IMR-90 (cell line): ENCODE data around the gene PMPCA. TPM values are rescaled to one million over a fixed set of nuclear protein-coding genes. Genes with fewer than 3 reads are reported as not detected.

Experiments used
- ATAC-seq: fragments of 200-7000 bp; cut with Tn5 transposase; 2 replicates; pipeline ENCODE4 v1.9.1; 2020; ENCODE audit warnings: low read depth, mild to moderate bottlenecking, moderate library complexity
- BruUV-seq: library from RNA; stranded (reverse); fragments of 400-500 nt; replicated peaks from 2 replicates; lab custom pipeline; 2021; lab: Mats Ljungman, UMichigan
- CTCF ChIA-PET: fragments of 300-600 bp; formaldehyde crosslinking; extraction: SDS; loops from one replicate; lab custom pipeline; 2021; ENCODE audit warnings: antibody characterized with exemption; lab: Yijun Ruan, JAX
- POLR2A ChIA-PET: fragments of 300-600 bp; sonication (Branson Sonifier 250); formaldehyde crosslinking; loops from one replicate; lab custom pipeline; 2022; ENCODE audit warnings: antibody characterized with exemption; ENCODE audit not compliant: unreplicated experiment; lab: Charles Lee
- DNase-seq: peaks from one replicate; pipeline ENCODE4 v3.0.0; 2013
- H2AFZ ChIP-seq: replicated peaks from 2 replicates; pipeline ENCODE3; 2013; ENCODE audit warnings: low read length, mild to moderate bottlenecking; ENCODE audit not compliant: poor library complexity
- H2AK5ac ChIP-seq: 2 replicates; pipeline ENCODE4 v1.6.1; 2013; ENCODE audit warnings: low read depth, low read length, inconsistent platforms
- H2AK9ac ChIP-seq: replicated peaks from 2 replicates; pipeline ENCODE3; 2013; ENCODE audit warnings: mild to moderate bottlenecking, low read depth, low read length, moderate library complexity; ENCODE audit not compliant: poor library complexity
- H2BK120ac ChIP-seq: 2 replicates; pipeline ENCODE4 v1.6.1; 2013; ENCODE audit warnings: low read depth, low read length, inconsistent platforms
- H2BK15ac ChIP-seq: 3 replicates; pipeline ENCODE4 v1.6.1; 2013; ENCODE audit warnings: low read depth, low read length, inconsistent platforms
- H2BK20ac ChIP-seq: 2 replicates; pipeline ENCODE4 v1.6.1; 2013; ENCODE audit warnings: low read depth, mild to moderate bottlenecking, inconsistent platforms, low read length, moderate library complexity
- H2BK5ac ChIP-seq: 2 replicates; pipeline ENCODE4 v1.6.1; 2013; ENCODE audit warnings: mild to moderate bottlenecking, low read depth, low read length, inconsistent platforms; ENCODE audit not compliant: poor library complexity, severe bottlenecking
- H3K14ac ChIP-seq: replicated peaks from 2 replicates; pipeline ENCODE4 v1.6.1; 2013; ENCODE audit warnings: low read depth, low read length, inconsistent platforms
- H3K18ac ChIP-seq: 2 replicates; pipeline ENCODE4 v1.6.1; 2013; ENCODE audit warnings: low read depth, low read length, control low read depth
- H3K23ac ChIP-seq: 2 replicates; pipeline ENCODE4 v1.6.1; 2013; ENCODE audit warnings: low read depth, low read length, inconsistent platforms
- H3K27ac ChIP-seq: 2 replicates; pipeline ENCODE4 v1.5.1; 2013; ENCODE audit warnings: mild to moderate bottlenecking, control low read depth, low read length; ENCODE audit not compliant: insufficient read depth
- H3K27me3 ChIP-seq: 2 replicates; pipeline ENCODE4 v1.6.1; 2013; ENCODE audit warnings: low read length; ENCODE audit not compliant: control insufficient read depth, insufficient read depth
- H3K36me3 ChIP-seq: 2 replicates; pipeline ENCODE4 v1.6.1; 2013; ENCODE audit warnings: low read length, mixed read lengths; ENCODE audit not compliant: control insufficient read depth, insufficient read depth
- H3K4ac ChIP-seq: 2 replicates; pipeline ENCODE4 v1.6.1; 2013; ENCODE audit warnings: low read depth, low read length, inconsistent platforms
- H3K4me1 ChIP-seq: 2 replicates; pipeline ENCODE4 v1.6.1; 2013; ENCODE audit warnings: low read length, mixed read lengths; ENCODE audit not compliant: control insufficient read depth, insufficient read depth
- H3K4me2 ChIP-seq: 2 replicates; pipeline ENCODE4 v1.6.1; 2013; ENCODE audit warnings: low read depth, mild to moderate bottlenecking, control low read depth, low read length, moderate library complexity
- H3K4me3 ChIP-seq: 2 replicates; pipeline ENCODE4 v1.5.1; 2013; ENCODE audit warnings: low read depth, mild to moderate bottlenecking, control low read depth, low read length, moderate library complexity; ENCODE audit not compliant: insufficient read depth
- H3K56ac ChIP-seq: 2 replicates; pipeline ENCODE4 v1.6.1; 2013; ENCODE audit warnings: low read length, inconsistent platforms; ENCODE audit not compliant: insufficient read depth; ENCODE audit errors: extremely low read depth
- H3K79me1 ChIP-seq, 2 experiments: 2 replicates each; pipeline ENCODE4 v1.6.1; 2013; ENCODE audit warnings: low read length in 2 of 2, inconsistent platforms in 1 of 2, low read depth in 1 of 2
- H3K9ac ChIP-seq: 2 replicates; pipeline ENCODE4 v1.6.1; 2013; ENCODE audit warnings: low read depth, low read length, control low read depth
- H3K9me1 ChIP-seq: 2 replicates; pipeline ENCODE4 v1.6.1; 2013; ENCODE audit warnings: low read length, inconsistent platforms; ENCODE audit not compliant: insufficient read depth
- H3K9me3 ChIP-seq: 2 replicates; pipeline ENCODE4 v1.6.1; 2013; ENCODE audit warnings: low read length; ENCODE audit not compliant: control insufficient read depth, insufficient read depth
- H4K20me1 ChIP-seq: 2 replicates; pipeline ENCODE4 v1.6.1; 2013; ENCODE audit warnings: low read length, inconsistent platforms; ENCODE audit not compliant: insufficient read depth
- H4K5ac ChIP-seq: 2 replicates; pipeline ENCODE4 v1.6.1; 2013; ENCODE audit warnings: mild to moderate bottlenecking, low read depth, low read length, control low read depth
- H4K8ac ChIP-seq, 2 experiments: 2 replicates each; pipeline ENCODE4 v1.6.1; 2013; ENCODE audit warnings: low read depth in 2 of 2, low read length in 2 of 2, control low read depth in 1 of 2, inconsistent platforms in 1 of 2
- H4K91ac ChIP-seq: 2 replicates; pipeline ENCODE4 v1.6.1; 2013; ENCODE audit warnings: low read depth, low read length, inconsistent platforms; ENCODE audit not compliant: insufficient read depth
- BHLHE40 ChIP-seq: fragments of 150-350 bp; IDR thresholded peaks from 2 replicates; pipeline ENCODE4 v1.6.1; 2016; ENCODE audit warnings: mild to moderate bottlenecking, low read depth, low read length
- CHD1 ChIP-seq: IDR thresholded peaks from 2 replicates; pipeline ENCODE4 v1.6.1; 2012; ENCODE audit warnings: low read depth, low read length, improper control_type of control experiment
- FOS ChIP-seq: fragments of 150-350 bp; IDR thresholded peaks from 2 replicates; pipeline ENCODE4 v1.6.1; 2016; ENCODE audit warnings: low read depth, low read length
- MAFK ChIP-seq: IDR thresholded peaks from 2 replicates; pipeline ENCODE4 v1.6.1; 2012; ENCODE audit warnings: low read depth, low read length, improper control_type of control experiment
- MAZ ChIP-seq: IDR thresholded peaks from 2 replicates; pipeline ENCODE4 v1.6.1; 2012; ENCODE audit warnings: low read depth, mild to moderate bottlenecking, low read length, improper control_type of control experiment, moderate library complexity, borderline replicate concordance
- POLR2A ChIP-seq: IDR thresholded peaks from 2 replicates; pipeline ENCODE4 v1.6.1; 2012; ENCODE audit warnings: mild to moderate bottlenecking, low read depth, low read length
- RAD21 ChIP-seq: IDR thresholded peaks from 2 replicates; pipeline ENCODE4 v1.6.1; 2012; ENCODE audit warnings: low read length, improper control_type of control experiment
- RCOR1 ChIP-seq: IDR thresholded peaks from 2 replicates; pipeline ENCODE4 v1.6.1; 2012; ENCODE audit warnings: mild to moderate bottlenecking, low read length, improper control_type of control experiment; ENCODE audit not compliant: insufficient replicate concordance
- RFX5 ChIP-seq: IDR thresholded peaks from 2 replicates; pipeline ENCODE4 v1.8.0; 2012; ENCODE audit warnings: low read depth, mild to moderate bottlenecking, low read length, moderate library complexity
- SMC3 ChIP-seq: fragments of 150-350 bp; IDR thresholded peaks from 2 replicates; pipeline ENCODE4 v1.6.1; 2016; ENCODE audit warnings: low read depth, mild to moderate bottlenecking, antibody characterized with exemption, low read length, moderate library complexity
- WGBS, 2 experiments: methylation state at CpG; one replicate each; pipeline versions ENCODE4 v1.1.5 to v1.1.7; 2013; ENCODE audit warnings: missing lambda C conversion rate in 2 of 2; ENCODE audit not compliant: insufficient read length in 1 of 2; ENCODE audit errors: extremely low coverage in 2 of 2; 5-methylcytosine and 5-hydroxymethylcytosine counted together
- dilution Hi-C: fragments of 300-500 bp; cut with HindIII; formaldehyde crosslinking; loops from one replicate; pipeline ENCODE4 v1.14.3; 2018; ENCODE audit warnings: low sequenced_read_pairs; ENCODE audit not compliant: unreplicated experiment
- in situ Hi-C: fragments of 300-500 bp; cut with MboI; formaldehyde crosslinking; loops from 3 replicates; pipeline ENCODE4 v1.14.3; 2019; ENCODE audit warnings: low sequenced_read_pairs, inconsistent platforms, mixed read lengths
- intact Hi-C: fragments of 100-400 bp; cut with micrococcal nuclease; formaldehyde crosslinking; loops from 2 replicates; pipeline ENCODE4 v1.10.0; 2022
- polyA plus RNA-seq, 3 experiments: library from polyadenylated mRNA; depleted of rRNA; stranded (reverse); fragments of >200 nt; gene quantifications; 2 replicates each; pipeline ENCODE4 v1.2.3, GENCODE V29; 2012; ENCODE audit warnings: low replicate concordance in 1 of 3
- total RNA-seq: library from RNA; depleted of rRNA; stranded (reverse); fragments of >200 nt; gene quantifications from 2 replicates; pipeline ENCODE4 v1.2.3, GENCODE V29; 2012

The PMPCA gene
- total and polyA plus RNA-seq, 2 of the 4 experiments (the other 2 are of a cell fraction): 62.6 to 95.8 TPM

DNA sequence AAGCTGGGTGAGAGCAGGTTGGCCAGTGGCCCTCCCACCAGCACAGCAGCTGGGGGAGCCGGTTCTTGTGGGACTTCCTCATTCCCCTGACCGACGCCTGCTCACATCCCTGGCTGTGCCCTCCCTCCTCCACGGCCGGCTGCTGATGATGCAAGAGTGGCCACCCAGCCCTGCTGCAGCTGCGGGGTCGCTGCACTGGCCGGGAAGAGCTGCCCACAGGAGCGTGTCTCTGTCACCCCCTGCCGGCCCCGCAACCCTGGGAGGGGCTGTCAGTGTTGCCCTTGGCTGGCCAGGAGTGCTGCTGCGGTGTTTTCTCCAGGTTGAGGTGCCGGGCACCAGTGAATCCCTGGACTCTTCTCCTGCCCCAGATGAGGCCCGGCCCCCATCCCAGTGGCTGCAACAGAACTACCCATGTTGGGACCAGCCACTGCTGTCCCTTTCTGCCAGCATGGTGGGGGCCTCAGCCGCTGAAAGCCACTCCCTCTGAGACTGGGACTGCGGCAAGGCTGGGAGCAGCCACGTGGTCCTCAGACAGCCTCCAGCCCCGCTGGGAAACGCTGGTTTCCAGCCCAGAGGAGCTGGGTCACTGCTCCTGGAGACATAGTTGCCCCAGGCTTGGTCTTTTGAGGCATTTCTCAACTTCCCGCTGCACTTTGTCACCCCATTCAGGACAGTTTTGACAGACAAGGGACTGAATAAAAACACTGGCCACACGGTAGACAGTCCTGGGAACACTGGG lies 37.7 kb upstream of the PMPCA start (continued):
- TF ChIP-seq POLR2A (no peak), RCOR1 (no peak), RFX5 (no peak)

DNA sequence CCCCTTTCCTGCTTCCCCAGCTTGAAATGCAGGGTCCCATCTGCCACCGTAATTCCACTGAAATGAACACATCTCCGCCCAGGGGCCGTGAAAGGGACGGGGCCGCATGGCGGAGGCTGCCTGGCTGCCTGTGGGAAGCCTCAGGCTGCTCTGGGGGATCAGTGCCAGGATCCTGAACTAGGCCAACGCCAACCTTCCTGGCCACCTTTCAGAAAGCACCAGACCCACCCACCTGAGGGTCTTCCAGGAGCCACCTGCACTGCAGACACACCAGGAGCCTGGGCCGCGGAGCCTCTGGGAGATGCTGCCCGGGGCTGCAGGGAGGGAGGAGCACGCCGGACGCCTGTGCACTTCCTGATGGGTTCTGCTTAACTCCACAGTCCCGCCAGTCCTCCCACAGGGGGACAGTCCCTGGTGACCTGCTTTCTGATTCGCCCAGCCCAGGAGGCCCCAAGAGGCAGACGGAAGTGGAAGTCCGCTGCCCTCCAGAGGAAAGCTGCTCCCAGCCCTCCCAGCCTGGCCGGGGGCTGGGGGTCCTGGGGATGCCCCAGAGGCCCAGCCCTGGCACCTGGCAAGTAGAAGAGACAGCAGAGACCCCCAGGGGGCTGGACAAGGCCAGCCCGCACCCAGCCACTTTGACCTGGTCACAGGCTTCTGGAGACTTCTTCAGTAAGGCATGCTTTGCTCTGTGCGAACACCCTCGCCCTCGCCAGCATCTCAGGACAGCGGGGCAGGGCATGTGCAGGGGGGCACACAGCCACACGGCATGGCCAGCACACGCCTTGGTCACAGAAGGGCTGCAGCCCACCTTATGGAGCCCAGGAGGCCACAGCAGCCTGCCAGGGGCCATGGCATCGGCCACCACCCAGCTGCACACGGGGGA lies 36.9 kb upstream of the PMPCA start, which contains the start of gene CARD9:
Gene CARD9 (minus strand): TSS at position 370 of the 883 bp plus-strand sequence. CDS start 1,591 bp downstream, outside the sequence.
- peaks cover 15% of the 10 kb centered on the region for H3K4me1 ChIP-seq
- peak within 1 kb of the TSS; percentile 48 for H3K27ac ChIP-seq
- TF ChIP-seq BHLHE40 (no peak), CHD1 (no peak), RAD21 (no peak), FOS (no peak), MAZ (no peak), POLR2A (no peak), MAFK (no peak), SMC3 (no peak), RFX5 (no peak)
- H3K18ac ChIP-seq: peak within 1 kb of the TSS; percentile 6; the same call in 1 of the 2 replicates
- H2BK15ac ChIP-seq: peak within 1 kb of the TSS; percentile 44; the same call in 1 of the 3 replicates
- in situ Hi-C loops: no loop called here
- DNase-seq: no peak
- H2AFZ ChIP-seq: peak within 1 kb of the TSS; percentile 90
- no peak within 1 kb of the TSS for H3K4me2 ChIP-seq
- peak within 1 kb of the TSS; percentile 90 for H2AK9ac ChIP-seq
- 82% methylated on average over 19 of the region's 27 CpGs; no CpG with 5 or more reads in 1 of the 2 experiments for WGBS, 2 experiments
- ChIA-PET POLR2A (no interaction called here), CTCF (interaction anchor here (1.5 kb wide), 2 partner anchors 10 to 12 kb away, joined by 3 to 8 read pairs; partner anchors contain the start of gene DNLZ)
- peak within 1 kb of the TSS; percentile 97 to 99 for H4K8ac ChIP-seq
- H4K20me1 ChIP-seq: no peaks in the 10 kb centered on the region
- peak within 1 kb of the TSS; percentile 6 for H2BK5ac ChIP-seq
- no peaks in the 10 kb centered on the region for H3K27me3 ChIP-seq
- peak within 1 kb of the TSS; percentile 81 for H4K91ac ChIP-seq
- no peaks in the 10 kb centered on the region; a peak in 1 of 4 replicates for H3K79me1 ChIP-seq
- H3K56ac ChIP-seq: no peak within 1 kb of the TSS; the same call in 1 of the 2 replicates
- H3K9me1 ChIP-seq: peaks cover 9% of the 10 kb centered on the region
- dilution Hi-C loops: no loop called here
- H2AK5ac ChIP-seq: peak within 1 kb of the TSS; percentile 81
- H3K36me3 ChIP-seq: peaks cover 4% of the 10 kb centered on the region
- H4K5ac ChIP-seq: peak within 1 kb of the TSS; percentile 24
- peak within 1 kb of the TSS; percentile 98 for H3K4ac ChIP-seq
- H3K14ac ChIP-seq: peak within 1 kb of the TSS; percentile 53
- H2BK20ac ChIP-seq: no peak within 1 kb of the TSS
- intact Hi-C loops: no loop called here
- BruUV-seq: no TSS peak
- ATAC-seq: no peak
- no peaks in the 10 kb centered on the region for H3K9me3 ChIP-seq
- peak within 1 kb of the TSS; percentile 51; the same call in 1 of the 2 replicates for H3K23ac ChIP-seq
- peak within 1 kb of the TSS; percentile 90 for H2BK120ac ChIP-seq
- no peak within 1 kb of the TSS for H3K4me3 ChIP-seq
- H3K9ac ChIP-seq: peak within 1 kb of the TSS; percentile 26
